GM18499 (cell line): Measurements from ENCODE around the gene OSBPL5.

Experiments
- ATAC-seq: cut with Tn5 transposase; IDR thresholded peaks from one replicate; pipeline ENCODE4 v1.9.1; 2021; ENCODE audit warnings: moderate number of reproducible peaks; ENCODE audit not compliant: insufficient read depth, unreplicated experiment

The OSBPL5 gene

DNA sequence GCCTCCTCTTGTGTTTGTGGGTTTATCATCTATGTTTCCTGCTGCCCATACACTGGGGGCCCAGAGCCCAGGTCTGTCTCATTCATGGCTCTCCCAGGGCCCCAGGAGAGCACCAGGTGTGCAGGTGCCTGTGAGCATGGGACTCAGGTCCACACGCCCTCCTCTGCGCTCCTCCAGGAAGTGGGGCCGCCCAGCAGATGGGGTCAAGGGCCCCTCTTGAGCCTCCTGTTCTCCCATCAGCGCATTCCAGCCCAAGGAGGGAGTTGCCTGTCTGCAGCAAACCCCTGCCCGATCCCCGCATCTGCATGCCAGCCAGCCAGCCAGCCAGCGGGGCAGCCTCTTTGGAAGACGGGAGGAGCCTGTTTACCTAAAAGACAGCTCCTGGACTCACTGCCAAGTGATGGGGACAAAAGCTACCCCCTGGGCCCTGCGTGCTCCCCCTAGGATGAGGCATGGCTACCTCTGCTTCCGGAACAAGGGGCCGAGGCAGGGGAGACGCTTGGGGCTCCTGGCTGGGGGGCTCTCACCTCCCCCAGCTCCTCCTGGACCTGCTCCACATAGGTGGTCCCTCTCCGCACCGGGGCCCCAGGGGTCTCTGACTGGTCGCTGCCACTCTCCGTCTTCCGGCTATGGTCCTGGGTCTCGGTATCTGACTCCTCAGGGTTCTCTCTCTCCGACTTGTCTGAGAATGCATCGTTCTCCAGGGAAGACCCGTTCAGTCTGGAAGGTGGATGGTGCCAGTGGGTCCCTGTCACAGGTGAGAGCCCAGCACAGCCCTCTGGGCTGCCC is 58.2 kb downstream of the OSBPL5 start:
- no peak for ATAC-seq

- no peak for ATAC-seq
Measured at GRCh38 chr11:3105791-3106735, 59.0 kb downstream of the OSBPL5 start.

- ATAC-seq: no peak
Measured at GRCh38 chr11:3104961-3105790, 59.9 kb downstream of the OSBPL5 start.

DNA sequence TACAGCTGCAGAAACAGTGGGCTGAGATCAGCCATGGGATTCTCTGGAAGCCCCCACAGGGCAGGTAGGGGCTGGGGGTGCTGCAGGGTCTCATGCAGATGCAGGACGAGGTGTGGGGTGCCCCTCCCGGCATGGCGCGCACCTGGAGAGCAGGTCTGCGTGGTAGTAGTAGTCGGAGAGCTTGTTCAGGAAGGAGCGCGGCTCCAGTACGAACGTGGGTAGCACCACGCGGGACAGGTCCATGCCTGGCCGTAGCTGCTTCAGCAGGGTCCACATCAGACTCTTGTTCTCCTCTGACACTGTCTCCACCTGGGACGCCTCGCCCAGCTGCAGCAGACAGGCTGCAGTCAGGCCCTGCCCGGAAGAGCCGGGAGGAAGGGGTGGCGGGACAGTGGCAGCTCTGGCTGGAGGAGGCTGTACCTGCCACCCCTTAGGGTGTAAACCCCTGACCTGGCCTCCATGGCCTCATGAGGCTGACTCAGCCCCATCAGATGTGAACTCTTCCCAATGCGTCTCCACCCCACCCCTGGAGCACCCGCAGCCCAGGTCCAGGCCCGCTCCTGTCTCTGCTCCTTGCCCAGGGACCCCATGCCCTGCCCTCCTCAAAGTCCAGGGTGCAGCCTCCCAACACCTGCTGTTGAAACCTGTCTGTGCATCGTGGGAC is 60.9 kb downstream of the OSBPL5 start:
- no peak for ATAC-seq

DNA sequence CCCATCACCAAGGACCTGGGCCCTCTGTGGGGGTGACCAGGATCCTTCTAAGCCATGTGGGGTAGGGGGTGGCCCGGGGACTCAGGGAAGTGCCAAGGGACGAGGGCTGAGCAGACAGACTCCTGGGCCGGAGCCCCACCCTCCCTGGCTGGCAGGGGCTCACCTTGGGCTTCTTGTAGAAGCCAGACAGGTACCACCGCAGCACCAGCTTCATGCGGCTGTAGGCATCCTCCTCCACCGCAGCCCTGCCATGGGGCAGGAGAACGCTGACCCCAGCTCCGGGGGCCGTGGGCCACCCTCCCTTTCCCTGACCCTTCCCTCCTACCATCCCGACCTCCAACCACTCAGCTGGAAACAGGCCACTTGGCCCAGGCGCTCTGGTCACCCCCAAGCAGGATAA is 62.0 kb downstream of the OSBPL5 start:
- no peak for ATAC-seq

GRCh38 chr11:3102641-3102921 is 62.5 kb downstream of the OSBPL5 start:
- no peak for ATAC-seq

- ATAC-seq: no peak
Measured at GRCh38 chr11:3101921-3102640, 63.0 kb downstream of the OSBPL5 start.

GRCh38 chr11:3099178-3099577 is 65.9 kb downstream of the OSBPL5 start:
- ATAC-seq: no peak

GRCh38 chr11:3096909-3097530 is 68.1 kb downstream of the OSBPL5 start:
- no peak for ATAC-seq

- ATAC-seq: no peak
Measured at GRCh38 chr11:3095712-3096361, 69.3 kb downstream of the OSBPL5 start.

- no peak for ATAC-seq
Measured at GRCh38 chr11:3094223-3094824, 70.8 kb downstream of the OSBPL5 start.

DNA sequence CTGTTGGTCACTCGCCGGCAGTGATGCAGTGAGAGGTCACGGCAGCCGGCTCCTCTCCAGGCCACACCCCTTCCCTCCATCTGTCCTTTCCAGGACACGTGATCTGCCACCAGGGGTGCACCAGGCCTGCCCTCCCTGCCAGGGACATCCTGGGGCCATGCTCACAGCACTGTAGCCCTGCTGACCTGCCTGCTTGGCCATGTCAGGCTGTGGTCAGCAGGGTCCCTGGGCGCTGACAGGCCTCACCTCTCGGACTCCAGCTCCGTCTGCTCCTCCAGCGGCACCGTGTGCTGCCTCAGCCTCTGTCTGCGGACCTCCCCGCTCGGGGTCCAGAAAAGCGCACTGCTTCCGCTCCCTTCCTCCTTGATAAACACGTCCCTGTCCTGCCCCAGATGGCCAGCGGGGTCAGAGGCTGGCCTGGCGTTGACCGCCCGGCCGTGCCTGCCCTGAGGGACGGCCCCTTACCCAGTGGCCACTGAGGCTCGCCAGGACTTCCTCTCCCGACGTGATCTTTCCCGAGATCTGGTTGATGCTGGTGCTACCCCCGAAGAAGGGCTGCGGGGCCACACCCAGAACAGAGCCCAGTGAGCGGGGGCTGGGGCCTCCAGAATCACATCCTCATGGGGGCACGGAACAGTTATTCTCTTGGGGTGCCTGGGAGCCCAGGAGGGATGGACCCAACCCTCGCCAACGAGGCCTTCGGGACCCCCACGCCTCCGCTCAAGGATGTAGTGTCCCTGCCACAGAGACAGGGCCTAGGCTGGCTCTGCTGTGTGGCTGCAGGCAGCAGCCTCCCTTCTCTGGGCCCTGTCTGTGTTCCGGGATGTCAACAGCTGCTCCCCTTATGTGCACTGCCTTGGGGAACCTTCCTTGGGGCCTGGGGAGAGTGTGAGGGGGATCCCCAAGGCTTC is 71.6 kb downstream of the OSBPL5 start:
- no peak for ATAC-seq

DNA sequence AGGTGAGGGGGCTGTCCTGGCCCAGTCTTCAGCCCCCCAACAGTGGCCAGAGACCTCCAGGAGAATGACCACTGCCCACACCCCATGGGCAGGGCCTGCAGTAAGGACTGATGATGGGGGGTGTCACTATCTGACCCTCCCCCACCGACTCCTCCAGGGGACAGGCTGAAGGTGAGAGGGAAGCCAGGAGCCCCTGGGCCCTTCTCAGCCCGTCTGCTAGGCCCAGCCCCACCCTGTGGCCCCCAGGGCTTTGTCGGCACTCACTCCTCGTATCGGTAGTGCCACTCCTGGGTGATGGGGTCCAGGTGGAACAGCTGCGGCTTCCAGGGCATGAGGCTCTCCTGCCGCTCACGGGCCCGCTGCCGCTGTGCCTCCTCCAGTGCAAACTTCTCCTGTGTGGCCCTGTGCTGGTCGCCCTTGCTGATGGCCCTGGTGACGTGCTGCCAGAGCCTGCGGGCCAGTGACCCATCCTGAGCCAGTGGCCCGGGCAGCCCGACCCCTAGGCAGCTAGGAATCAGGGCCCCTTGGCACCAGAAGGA is 72.4 kb downstream of the OSBPL5 start:
- ATAC-seq: no peak

GRCh38 chr11:3091846-3092602 is 73.1 kb downstream of the OSBPL5 start:
- peak; percentile 54 for ATAC-seq

GRCh38 chr11:3091081-3091845 is 73.8 kb downstream of the OSBPL5 start:
- no peak for ATAC-seq
